HG02885 (cell line): Measurements from ENCODE around the gene TMEM132D.

ENCODE experiments used
- ATAC-seq: cut with Tn5 transposase; IDR thresholded peaks from one replicate; pipeline ENCODE4 v1.9.1; 2021; ENCODE audit warnings: mild to moderate bottlenecking; ENCODE audit not compliant: unreplicated experiment, poor library complexity

TMEM132D gene

DNA sequence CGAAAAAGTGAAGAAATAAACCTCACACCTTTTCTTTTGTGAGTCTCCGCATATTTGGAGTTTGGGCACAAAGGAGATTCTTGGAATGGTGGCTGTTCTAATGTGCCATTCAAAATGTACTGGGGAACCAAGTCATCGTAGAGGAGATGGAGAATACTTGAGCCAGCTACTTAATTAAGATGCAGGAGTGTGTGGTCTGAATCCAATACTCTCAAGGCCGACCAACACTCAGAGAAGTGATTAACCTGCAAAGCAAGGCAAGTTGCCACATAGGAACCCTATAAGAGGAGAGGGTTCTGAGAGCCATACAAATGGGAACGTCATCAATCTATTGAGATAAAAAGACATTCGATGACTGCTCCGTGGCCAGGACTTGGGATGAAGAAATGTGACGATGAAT lies 603.8 kb downstream of the TMEM132D start:
- no peak for ATAC-seq

DNA sequence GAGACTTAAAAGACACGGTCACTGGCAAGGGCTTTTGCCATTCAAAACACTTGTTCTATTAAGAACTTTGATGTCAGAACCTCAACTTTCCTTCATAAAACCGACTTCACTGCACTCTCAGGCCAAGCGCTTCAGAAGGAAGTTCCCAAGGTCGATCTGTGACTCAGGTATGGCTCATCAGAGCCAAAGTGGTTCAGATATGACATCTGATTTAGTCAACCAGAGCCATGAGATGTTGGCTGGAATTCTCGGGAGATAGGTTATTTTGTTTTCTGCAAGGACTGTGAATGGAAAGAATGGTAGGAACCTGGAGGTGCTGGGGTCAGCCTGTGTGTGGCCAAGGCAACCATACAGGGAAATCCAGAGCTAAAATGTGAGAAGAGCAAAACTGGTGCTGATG lies 604.9 kb downstream of the TMEM132D start:
- ATAC-seq, result no peak

DNA sequence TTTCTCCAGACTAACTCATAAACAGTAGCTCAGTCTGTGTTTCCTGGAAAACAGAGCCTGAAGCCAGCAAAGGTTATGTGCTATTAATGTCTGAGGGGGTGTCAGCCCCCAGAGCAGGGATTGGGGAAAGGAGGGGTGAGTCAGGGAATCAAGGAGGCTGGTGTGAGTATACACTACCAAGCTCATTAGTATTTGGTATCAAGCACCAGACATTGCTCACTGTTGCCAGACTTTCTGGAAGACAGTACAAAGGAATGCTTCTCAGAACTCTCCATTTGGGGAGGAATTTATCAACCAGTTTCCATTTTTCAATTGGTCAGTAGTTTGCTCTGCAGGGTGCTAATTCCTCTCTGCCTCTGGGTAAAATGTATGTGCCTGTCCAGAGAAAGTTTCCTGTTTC lies 607.2 kb downstream of the TMEM132D start:
- ATAC-seq, result no peak

DNA sequence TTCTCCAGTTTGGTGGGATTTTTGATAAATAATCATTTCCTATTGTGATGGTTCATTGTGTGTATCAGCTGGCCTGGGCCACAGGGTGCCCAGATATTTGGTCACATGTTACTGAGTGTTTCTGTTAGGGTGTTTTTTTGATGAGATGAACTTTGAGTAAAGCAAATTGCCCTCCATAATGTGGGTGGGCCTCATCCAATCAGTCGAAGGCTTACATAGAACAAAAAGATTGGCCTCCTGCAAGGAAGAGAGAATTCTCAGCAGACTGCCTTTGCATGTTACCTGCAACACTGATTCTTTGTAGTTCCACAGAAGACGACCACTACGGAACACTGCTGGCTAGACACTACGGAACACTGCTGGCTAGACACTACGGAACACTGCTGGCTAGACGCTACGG lies 609.0 kb downstream of the TMEM132D start:
- ATAC-seq, result no peak

DNA sequence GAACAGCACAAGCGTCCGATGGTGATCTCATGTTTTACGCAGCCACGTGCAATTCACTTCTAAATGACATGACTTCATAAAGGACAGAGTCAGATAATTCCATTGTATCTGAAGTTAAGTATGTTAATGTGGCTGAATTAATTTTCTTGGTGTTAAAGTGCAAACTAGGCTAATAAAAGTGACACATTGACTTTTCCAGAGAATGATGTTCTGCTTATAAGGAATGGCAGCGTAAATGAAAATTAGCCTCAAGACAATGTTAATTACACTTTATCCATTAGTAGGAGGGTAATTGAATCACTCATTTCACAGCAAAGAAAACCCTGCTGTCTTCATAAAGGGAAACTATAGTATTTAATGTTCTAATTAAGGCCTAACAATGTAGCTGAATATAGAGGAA lies 624.1 kb downstream of the TMEM132D start:
- ATAC-seq, result no peak

DNA sequence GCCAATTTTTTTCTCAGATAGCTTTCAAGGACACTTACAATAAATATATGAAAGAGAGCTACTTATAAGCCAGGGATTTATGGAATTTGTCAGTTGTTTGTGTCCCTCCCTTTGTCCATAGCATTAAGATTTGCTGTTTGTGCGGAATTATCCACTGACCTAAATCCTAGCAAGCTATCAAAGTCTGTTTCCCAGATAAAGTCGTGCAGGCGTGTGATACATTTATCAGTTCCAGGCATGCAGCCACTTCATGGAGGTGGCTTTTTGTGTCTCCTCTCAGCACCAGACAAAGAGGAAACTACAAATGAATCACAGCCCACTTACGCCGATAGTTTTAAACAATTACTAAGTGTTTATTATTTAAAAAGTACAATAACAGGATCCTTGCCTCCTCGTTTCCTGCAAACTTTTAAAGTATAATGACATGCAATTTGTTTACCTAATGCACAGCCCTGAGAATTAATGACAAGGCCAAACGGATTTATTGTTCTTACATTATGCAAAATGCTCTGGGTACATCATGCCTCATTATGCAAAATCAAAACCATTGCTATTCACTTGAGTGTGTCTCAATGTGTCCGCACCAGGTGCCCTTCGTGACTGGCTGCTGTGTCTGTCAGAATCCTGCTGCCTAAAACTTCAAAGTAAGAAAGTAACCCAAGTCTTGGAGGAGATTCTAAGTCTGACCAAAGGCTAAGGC lies 627.3 kb downstream of the TMEM132D start:
- no peak for ATAC-seq

DNA sequence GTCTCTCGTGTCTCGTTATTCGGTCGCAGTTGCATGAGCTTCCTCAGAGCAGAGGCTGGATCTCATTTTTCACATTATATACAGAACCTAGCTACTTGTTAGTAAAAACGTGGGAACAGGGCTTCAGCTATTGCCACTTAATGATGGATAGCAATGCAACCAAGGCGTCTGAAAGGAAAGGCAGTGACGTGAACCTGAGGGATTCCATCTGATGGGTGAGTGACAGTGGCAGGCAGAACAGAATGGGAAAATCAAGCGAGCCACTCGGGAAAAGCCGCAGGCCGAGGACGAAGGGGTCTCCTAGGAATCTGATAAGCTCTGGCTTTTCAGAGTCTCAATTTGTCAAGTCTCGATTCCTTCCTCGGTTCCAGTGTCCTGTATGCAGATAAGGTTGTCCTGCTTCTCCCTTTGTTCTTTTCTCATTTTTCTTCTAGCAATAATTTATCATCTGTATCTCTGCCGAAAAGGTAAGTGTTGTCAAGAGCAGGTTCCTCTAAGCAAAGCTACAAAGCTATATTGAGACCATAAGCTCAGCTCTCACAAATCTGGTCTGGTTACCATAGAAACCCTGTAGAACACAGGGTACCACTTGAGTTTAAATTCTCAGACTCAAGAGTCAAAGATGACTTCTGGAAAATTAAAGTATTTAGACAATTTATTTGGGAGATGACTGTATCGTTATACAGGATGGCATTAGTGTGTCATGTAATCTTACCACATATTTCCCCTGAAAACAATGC lies 633.9 kb downstream of the TMEM132D start:
- ATAC-seq, result no peak

DNA sequence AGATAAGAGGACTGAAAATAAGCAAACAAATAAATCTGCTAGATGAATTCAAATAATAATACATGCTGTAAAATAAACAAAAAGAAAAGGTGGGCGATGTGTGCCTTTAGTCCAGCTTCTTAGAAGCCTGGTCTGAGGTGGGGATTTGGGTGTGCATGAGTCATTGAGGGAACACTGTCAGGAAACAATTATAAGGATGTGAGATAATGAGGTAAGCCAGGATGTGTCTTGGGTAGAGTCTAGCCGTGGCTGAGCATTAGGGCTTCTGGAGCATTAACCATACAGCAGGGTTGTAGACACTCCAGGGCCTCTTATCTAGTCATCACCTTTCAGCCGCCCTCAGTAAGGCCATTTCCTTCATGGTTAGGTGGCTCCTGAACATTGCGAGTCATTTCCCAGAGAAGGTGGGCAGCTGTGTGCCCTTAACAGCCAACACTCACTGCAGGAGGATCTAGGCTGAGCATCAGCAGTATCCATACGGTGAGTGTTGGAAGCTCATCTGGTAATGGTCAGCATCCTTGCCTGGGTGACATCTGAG lies 645.0 kb downstream of the TMEM132D start:
- no peak for ATAC-seq

DNA sequence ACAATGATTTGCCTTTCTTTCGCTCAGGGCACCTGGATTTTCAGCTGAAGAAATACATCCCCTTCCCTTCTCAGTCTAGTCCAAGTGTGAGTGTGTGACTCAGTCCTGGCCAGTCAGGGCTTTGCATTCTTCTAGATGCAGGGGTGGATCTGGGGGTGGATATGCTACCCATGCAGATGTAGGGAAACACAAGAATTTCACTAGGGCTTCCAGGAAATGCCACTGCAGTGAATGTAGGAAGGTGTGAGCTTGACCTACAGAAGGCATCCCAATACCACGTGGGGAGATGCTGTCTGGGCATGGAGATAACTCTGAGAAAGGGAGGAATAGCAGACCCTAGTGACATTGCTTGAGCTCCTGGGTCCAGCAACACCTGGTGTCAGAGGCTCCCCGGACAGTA lies 646.3 kb downstream of the TMEM132D start:
- no peak for ATAC-seq

DNA sequence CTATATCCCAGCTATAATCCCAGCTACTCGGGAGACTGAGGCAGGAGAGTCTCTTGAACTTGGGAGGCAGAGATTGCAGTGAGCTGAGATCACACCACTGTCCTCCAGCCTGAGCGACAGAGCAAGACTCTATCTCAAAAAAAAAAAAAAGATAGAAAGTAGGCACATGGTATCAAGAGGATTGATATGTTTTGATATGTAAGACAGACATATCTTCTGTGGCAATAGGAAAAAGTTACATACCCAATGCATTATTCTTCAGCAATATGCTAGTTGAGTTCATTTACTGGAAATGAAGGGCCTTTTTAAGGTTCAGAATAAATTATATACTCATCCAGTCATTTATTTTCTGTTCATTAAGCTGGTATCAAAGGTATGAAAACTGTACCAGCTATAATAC lies 657.2 kb downstream of the TMEM132D start:
- no peak for ATAC-seq

DNA sequence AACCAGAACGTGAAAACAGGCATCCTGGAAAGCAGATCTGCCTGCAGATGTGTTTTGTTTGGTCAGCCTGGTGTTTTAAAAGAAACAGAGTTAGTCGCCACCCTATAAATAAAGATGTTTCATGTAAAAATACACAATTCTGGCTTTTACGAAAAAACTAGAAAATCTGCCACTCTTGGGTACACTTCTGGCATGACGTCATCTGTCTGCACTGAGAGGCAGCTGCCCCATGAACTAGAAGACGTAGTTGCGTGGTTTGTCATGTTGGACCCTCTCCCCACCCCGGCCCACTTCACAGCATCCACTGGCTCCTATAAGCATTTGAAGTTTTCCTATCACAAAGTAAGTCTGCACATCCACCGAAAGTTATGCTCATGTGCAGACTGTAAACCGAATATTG lies 658.1 kb downstream of the TMEM132D start:
- ATAC-seq, result no peak

DNA sequence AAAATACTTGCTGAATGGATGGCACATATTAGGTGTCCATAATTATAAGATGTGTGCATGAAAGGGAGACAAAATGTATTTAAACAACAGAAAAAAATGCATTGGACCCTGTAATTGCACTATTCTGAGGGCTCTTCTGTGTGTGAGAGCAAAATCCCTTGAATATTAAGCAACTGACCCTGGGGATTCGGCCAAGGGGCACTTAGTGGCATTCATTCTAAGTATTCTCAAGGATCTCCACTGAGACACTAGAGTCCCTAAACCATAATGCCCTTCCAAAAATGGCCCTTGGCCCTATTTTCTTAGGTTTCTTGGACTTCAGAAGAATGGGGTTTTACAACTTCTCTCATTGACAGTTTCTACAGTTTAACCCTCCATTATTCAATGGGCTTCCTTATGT lies 662.0 kb downstream of the TMEM132D start:
- no peak for ATAC-seq

DNA sequence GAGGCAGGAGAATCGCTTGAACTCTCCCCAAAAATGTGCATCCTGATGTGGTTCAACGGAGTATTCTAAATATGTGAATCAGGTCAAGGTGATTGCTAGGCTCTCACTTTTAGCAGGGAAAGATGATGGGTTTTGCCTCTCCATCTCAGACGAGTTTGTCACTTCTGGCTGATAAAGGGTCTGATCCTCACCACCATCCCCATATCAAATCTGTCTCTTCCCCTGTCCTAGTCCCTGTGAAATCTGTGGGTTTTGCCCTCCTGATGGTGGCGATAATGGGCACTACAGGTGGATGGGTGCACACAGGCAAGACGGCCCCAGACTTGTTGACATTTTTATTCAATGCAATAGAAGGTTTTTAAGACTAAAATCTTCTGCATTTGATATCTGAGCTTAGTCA lies 665.9 kb downstream of the TMEM132D start:
- ATAC-seq, result no peak

DNA sequence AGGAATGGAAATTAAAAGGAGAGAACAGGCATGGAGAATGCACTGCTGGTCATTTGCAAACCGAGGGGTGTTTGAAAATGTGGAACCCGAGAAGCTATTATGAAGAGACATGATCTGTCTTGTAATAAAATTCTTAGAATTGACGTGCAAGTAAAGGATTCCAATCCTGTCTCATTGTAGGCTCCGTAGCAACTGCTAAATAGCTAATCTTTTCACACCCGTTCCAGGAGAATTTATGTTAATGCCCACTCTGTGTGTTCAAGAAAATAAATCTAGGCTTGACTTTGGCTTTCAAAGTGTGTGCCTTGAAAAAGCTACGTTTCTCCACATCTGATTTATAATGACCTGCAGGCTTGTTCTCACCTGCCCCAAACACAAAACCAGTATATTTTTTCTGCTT lies 669.6 kb downstream of the TMEM132D start:
- ATAC-seq, result no peak

DNA sequence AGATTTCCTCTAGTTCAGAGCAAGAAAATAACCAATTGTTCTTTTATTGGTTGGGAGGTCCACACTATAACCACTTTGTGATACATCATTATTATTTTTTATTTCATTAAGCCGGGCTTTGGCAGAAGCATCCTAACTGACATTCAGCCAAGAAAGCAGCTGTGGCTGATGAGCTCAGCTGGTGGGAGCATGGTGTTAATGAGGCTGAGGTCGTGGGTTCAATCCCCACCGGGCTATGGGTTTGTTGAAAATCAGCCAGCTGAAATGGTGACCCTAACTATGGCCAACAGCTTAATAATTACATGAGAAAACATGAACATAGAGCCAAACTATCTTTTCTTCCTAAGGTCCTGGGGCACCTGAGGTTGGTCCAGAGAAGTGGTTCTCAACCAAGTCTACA lies 672.3 kb downstream of the TMEM132D start:
- no peak for ATAC-seq

DNA sequence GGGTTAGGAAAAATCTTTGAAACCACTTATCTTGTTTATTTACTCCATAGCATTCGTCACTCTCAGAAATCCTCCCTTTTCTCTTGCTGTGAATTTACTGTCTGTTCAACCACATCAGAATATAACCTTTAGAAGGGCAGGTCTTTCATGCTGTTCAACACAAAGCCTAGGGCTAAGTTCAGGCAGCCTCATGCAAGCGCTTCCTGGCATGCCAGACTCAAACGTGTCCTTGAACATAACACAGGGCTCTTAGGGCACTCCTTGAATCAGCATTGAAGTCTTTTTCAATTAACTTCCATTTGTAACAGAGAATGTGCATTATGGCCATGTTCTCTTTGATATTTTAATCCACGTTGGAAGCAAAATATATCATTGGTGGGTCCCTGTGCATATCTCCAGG lies 672.8 kb downstream of the TMEM132D start:
- no peak for ATAC-seq

DNA sequence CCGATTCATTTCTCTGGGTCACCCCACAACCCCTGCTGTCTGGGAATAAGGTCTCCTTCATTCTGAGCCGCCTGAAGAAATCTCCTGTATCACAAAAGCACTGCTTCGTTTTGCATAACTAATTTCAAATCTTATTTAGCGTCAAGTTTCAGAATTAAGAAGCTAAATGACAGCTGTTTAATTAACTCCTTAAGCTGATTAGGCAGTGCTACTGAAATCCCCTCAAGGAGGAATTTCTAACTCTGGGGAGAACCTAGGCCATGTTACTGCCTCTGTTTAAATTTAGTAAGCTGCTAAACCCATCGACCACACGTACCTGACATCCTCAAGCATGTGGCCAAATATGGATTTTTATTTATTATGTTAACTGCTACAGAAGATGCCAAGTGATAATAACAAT lies 677.0 kb downstream of the TMEM132D start:
- ATAC-seq, result no peak

DNA sequence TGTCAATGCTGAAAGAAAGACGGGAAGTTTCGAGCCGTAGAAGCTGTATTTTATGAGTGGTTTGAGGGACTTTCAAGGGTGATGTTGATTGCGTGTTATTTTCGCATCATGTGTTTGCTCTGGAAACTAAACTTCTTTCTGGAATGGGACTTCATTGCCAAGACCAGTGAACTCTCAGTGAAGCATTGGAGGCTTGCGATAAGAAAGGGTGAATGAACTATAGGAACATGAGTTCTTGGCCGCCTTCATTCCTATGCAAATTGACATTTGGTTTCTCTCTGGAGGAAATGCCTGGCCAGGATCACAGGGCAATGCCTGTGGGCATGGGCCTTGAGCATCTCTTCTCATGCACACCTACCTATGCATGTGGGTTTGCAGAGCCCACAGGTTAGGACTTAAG lies 677.8 kb downstream of the TMEM132D start:
- ATAC-seq, result no peak

DNA sequence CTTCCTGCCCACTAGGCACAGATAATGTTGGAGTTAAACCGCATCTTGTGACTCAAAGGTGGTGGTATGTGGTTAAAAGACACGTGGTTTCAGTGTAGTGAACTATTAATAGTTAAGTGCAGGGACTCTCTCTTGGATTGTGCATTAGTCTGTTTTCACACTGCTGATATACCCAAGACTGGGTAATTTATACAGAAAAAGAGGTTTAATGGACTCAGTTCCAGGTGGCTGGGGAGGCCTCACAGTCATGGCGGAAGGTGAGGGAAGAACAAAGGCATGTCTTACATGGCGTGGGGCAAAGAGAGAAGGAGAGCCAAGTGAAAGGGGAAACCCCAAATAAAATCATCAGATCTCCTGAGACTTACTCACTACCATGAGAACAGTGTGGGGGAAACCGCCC lies 688.3 kb downstream of the TMEM132D start:
- ATAC-seq, result no peak

DNA sequence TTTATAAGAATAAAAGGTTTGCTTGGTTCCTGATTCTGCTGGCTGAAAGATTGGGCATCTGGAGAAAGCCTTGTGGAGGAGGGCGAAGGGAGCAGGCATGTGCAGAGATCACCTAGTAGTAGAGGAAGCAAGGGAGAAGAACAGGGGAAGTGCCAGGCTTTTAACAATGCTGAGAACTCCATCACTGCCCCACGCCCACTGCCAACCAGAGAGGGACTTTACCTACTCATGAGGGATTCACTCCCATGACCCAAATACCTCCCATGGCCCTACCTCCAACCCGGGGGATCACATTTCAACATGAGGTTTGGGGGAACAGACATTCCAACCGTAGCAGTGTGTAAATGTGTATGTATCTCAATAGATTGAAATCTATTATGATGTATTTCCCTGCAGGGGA lies 690.3 kb downstream of the TMEM132D start:
- no peak for ATAC-seq

DNA sequence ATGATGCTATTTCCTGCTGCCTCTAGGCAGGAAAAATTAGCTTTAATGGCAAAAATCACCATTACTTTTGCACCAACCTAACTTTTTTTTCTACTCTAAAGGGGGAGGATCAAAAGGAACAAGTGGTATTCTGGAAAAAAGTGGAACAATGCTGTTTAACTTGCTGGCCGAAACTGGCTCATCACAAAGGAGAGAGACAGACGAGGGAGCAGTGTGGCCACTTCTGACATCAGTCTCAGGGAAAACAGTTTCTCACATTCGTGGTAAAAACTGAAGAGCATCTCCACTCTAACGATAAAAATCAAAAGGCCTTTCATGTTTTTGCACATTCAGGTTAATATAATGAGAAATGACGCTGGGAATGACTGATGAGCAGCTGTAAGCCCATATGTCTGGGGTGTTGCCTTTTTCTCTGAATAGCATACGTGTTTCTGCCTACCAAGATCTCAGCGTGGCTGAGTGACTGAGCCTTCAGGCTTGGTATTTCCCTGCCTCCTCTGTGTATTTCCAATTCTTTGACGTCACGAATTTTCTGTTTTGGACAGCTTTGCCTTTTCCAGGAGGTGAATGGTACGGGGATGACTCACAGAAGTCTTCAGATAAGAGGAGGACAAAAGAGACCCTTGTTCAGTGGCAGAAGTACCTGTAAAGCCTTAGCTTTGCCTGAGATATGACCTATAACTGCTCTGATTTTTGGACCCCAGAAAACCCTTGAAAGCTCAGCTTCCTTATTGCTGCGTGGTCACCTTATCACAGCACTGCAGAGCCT lies 691.8 kb downstream of the TMEM132D start:
- no peak for ATAC-seq
